Raji (cell line): ENCODE results near the gene VPS13D.

ENCODE experiments used
- POLR2A ChIP-seq: IDR thresholded peaks from 2 replicates; pipeline ENCODE4 v1.6.1; 2011; ENCODE audit warnings: low read depth, low read length, control low read depth; ENCODE audit not compliant: insufficient read depth

VPS13D gene

GRCh38 chr1:12348113-12348512 lies 118.3 kb downstream of the VPS13D start:
- TF ChIP-seq POLR2A: no peak

DNA sequence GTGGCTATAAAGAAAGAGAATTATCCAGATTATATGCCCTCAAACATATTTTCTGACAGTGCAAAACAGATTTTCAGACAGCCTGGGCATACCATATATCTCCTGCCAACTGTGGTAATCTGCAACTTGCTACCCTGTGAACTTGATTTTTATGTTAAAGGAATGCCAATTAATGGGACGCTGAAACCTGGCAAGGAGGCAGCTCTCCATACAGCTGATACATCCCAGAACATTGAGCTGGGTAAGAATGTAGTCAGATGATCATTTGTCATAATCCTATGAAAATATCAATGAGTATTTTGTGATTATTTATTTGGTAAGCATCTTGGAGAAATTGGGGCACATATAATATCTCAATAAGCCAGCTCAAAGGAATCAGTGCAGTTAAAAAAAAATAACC lies 124.2 kb downstream of the VPS13D start:
- TF ChIP-seq POLR2A: no peak

DNA sequence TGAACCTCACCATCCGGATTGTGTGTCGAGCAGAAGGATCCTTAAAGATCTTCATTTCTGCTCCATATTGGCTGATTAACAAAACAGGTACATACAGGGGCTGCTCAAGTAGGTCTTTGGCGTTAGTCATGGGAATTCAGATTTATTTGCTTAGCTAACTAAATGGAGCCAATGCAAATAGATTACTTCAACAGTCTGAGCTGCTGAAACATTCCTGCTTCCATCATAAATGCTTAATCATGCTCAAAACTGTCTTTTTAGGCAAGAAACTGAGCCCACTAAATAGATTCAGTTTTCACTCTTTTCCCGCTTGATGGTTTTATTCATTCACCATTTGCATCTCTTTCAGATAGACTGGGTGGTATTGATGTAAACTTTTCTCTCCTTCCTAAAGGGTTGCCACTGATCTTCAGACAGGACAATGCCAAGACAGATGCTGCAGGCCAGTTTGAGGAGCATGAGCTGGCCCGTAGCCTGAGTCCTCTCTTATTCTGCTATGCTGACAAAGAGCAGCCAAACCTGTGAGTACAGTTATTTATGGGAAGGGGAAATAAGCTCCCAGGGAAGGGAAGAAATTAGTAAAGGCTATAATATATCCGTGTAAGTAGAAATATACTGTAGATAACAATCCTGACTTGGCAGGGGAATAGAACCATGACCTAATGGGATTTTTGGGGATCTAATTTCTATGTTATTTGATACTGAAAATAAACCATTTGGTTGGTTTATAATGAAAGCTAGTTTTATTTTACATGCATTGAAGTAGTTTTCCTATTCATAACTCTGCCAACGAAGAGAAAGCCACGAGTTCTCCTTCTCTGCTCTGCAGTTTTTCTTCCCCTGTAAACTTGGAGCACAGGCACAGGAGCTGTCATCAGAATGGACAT lies 126.4 kb downstream of the VPS13D start:
- no peak for TF ChIP-seq POLR2A

DNA sequence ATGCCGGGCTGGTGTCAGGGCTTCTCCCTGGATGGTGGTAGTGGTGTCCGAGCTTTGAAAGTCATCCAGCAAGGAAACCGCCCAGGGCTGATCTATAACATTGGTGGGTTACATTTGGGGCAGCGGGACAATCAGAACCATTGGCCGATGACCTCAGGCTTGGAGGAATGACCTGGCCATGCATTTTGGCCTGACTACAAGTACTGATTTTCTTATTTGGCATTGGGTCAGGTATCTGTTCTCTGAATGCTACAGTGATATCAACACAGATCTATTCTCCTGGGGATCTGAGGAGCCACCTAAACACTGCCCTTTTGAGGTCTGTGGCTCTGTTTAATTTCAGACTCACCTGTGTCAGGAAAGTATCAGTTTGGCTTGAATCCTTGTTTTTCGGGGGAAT lies 128.7 kb downstream of the VPS13D start:
- no peak for TF ChIP-seq POLR2A

DNA sequence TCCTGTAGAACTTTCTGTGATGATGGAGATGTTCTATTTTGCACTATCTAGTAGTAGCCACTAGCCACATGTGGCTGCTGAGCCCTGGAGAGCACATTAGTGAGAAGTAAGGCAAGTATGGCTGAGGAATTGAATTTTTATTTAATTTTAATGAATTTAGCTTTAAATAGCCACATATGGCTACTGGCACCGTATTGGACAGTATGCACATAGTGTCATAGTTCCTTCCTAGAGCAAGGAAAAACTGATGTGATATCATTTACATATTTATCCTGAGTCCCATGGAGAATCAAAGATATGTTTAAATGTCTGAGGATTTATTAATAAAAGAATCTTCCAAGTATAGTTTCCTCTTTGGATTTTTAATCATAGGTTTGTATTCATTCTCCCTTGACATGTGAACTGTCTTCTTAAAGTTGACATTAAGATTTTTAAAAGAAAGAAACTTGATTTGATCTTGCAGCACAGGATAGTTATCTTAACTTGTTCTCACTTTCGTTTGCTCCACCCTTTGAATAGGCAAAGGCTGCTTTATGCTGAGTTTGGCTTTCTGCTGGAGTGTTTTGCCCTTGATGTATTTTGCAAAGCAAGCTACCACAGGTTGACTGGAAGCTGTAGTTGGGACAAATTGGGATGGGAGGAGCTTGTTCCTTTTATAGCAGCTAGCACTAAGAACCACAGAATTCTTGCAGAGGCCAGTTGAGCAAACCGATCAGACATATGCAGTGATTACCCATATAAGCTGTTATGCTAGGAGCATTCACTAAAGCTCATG lies 129.7 kb downstream of the VPS13D start:
- no peak for TF ChIP-seq POLR2A

GRCh38 chr1:12368646-12369045 lies 138.8 kb downstream of the VPS13D start:
- TF ChIP-seq POLR2A: no peak

DNA sequence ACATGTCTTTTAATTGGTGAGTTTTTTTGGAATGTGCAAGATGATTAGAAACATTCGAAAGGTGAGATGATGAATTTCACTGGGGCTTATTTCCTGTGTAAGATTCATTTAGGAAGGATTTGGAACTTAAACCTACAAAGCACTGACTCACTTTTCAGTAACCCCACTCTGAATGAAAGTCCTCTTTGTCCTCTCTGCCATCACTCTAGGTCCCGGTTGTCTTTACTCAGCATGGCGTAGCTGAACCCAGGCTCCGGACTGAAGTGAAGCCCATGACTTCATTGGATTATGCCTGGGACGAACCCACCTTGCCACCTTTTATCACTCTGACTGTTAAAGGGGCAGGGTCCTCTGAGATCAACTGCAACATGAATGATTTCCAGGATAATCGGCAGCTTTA lies 139.4 kb downstream of the VPS13D start:
- no peak for TF ChIP-seq POLR2A

GRCh38 chr1:12370333-12370975 lies 140.6 kb downstream of the VPS13D start:
- no peak for TF ChIP-seq POLR2A

DNA sequence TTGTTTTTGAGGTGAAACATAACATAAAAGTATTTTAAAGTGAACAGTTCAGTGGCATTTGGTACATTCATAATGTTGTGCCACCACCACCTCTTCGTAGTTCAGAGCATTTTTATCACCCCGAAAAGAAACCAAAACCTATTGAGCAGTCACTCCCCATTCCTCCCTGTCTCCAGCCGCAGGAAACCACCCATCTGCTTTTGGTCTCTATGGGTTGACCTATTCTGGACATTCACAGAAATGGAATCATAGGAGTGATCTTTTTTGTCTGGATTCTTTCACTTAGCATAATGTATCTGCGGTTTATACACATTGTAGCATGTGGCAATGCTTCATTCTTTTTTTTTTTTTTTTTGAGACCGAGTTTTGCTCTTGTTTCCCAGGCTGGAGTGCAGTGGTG lies 141.2 kb downstream of the VPS13D start:
- TF ChIP-seq POLR2A: no peak

- no peak for TF ChIP-seq POLR2A
These were observed 142.3 kb downstream of the VPS13D start for GRCh38 chr1:12372180-12372579.

DNA sequence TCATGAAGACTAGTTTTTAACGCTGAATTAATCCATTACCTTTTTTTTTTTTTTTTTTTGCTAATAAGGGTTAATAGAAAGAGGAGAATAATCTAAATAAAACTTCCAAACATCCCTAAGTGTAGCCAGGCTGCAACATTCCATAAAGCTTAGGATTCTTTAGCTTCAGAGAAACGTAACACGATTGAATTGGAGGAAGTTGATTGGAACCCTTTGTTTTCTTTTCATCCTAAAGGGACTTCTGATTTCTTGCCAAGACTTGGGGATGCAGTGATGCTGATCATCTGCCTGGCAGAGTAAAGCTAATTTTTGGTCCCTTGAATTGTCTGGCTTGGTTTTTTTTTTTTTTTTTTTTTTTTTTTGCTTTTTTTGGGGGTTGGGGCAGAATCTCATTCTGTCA lies 142.9 kb downstream of the VPS13D start:
- no peak for TF ChIP-seq POLR2A

- no peak for TF ChIP-seq POLR2A
These were observed 145.5 kb downstream of the VPS13D start for GRCh38 chr1:12375133-12375829.

DNA sequence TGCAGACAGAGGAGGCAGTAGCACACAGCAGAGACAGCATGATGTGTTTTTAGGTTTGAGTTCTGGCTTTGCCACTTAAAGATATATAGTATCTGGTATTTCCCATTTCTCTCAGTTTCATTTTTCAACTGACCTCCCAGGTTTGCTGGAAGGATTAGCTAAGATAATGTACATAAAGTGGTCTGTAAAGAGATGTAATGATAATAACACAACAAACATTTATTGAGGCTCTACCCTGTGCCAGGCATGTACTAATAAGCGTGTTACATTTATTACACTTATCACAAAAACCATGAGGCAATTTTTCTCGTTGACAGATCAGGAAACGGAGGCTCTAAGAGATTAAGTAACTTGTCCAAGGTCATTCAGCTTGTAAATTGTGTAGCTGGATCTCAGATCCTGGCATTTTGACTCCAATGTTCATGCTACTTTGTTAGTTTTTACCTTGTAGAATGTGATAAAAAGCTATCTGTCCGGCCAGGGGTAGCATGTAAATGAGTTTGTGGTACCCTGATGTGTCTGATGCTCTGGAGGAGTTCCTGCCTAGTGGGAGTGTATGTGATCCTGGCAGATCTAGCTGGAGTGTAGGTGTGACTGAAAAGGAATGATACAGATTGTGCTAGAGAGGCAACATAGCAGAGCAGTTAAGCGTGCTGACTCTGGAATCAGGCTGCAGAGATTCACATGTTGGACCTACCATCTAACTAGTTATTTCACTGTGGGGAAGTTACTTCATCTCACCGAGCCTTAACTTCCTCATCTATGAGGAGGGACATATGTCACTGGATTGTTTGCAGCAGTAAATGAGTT lies 146.6 kb downstream of the VPS13D start:
- no peak for TF ChIP-seq POLR2A
